PC-9 (cell line): Measurements from ENCODE around the gene LZTFL1. TPM values are rescaled to one million over a fixed set of nuclear protein-coding genes. Genes with fewer than 3 reads are reported as not detected.

Source experiments
- BruUV-seq: library from RNA; stranded (reverse); fragments of 400-500 nt; replicated peaks from 2 replicates; lab custom pipeline; 2021; lab: Mats Ljungman, UMichigan
- CTCF ChIA-PET: fragments of 300-600 bp; sonication (Branson Sonifier 250); formaldehyde crosslinking; loops from one replicate; lab custom pipeline; 2022; ENCODE audit warnings: antibody characterized with exemption; lab: Charles Lee
- POLR2A ChIA-PET: fragments of 300-600 bp; sonication (Branson Sonifier 250); formaldehyde crosslinking; loops from one replicate; lab custom pipeline; 2022; ENCODE audit warnings: antibody characterized with exemption; ENCODE audit not compliant: unreplicated experiment; lab: Charles Lee
- DNase-seq, 2 experiments: peaks; one replicate each; pipeline versions ENCODE4 v3.0.0 to v3.0.0-alpha.2; 2015 to 2022; ENCODE audit warnings: mixed read lengths in 1 of 2
- H2AFZ ChIP-seq: fragments of 200-600 bp; sonication (generic); 2 replicates; pipeline ENCODE4 v1.8.1; 2017; ENCODE audit warnings: antibody characterized with exemption
- H3F3A ChIP-seq: fragments of 200-600 bp; sonication (generic); 2 replicates; pipeline ENCODE4 v1.8.1; 2017; ENCODE audit warnings: antibody characterized with exemption, mild to moderate bottlenecking, low read depth; ENCODE audit not compliant: insufficient read depth
- H3K27ac ChIP-seq: fragments of 200-600 bp; sonication (generic); 2 replicates; pipeline ENCODE4 v1.6.1; 2016; ENCODE audit warnings: mixed run types
- H3K27me3 ChIP-seq: fragments of 200-600 bp; sonication (generic); 2 replicates; pipeline ENCODE4 v1.6.1; 2016; ENCODE audit warnings: low read depth, mixed run types; ENCODE audit not compliant: insufficient read depth
- H3K36me3 ChIP-seq: fragments of 200-600 bp; sonication (generic); 2 replicates; pipeline ENCODE4 v1.6.1; 2016; ENCODE audit warnings: low read depth, mixed run types
- H3K4me1 ChIP-seq: fragments of 200-600 bp; sonication (generic); replicated peaks from 2 replicates; pipeline ENCODE4 v1.6.1; 2016; ENCODE audit warnings: mixed run types; ENCODE audit not compliant: insufficient read depth
- H3K4me2 ChIP-seq: fragments of 200-600 bp; sonication (generic); 2 replicates; pipeline ENCODE4 v1.6.1; 2017; ENCODE audit warnings: mixed run types
- H3K4me3 ChIP-seq: fragments of 200-600 bp; sonication (generic); 2 replicates; pipeline ENCODE4 v1.6.1; 2016; ENCODE audit warnings: mixed run types
- H3K79me2 ChIP-seq: fragments of 200-600 bp; sonication (generic); 2 replicates; pipeline ENCODE4 v1.6.1; 2017; ENCODE audit warnings: low read depth, mixed run types
- H3K9me2 ChIP-seq: fragments of 200-600 bp; sonication (generic); 2 replicates; pipeline ENCODE4 v1.8.1; 2017; ENCODE audit warnings: mild to moderate bottlenecking; ENCODE audit not compliant: insufficient read depth
- H3K9me3 ChIP-seq: fragments of 200-600 bp; sonication (generic); 2 replicates; pipeline ENCODE4 v1.8.1; 2016; ENCODE audit warnings: low read depth; ENCODE audit not compliant: insufficient read depth
- H4K20me1 ChIP-seq: fragments of 200-600 bp; sonication (generic); 2 replicates; pipeline ENCODE4 v1.8.1; 2017; ENCODE audit not compliant: insufficient read depth
- CTCF ChIP-seq: fragments of 200-600 bp; sonication (generic); conservative IDR thresholded peaks from 2 replicates; pipeline ENCODE4 v1.6.1; 2017; ENCODE audit warnings: mixed run types, antibody characterized with exemption, mild to moderate bottlenecking, moderate library complexity
- EZH2 ChIP-seq: fragments of 200-600 bp; sonication (generic); IDR thresholded peaks from 2 replicates; pipeline ENCODE4 v1.8.0; 2017; ENCODE audit warnings: antibody characterized with exemption, low read depth
- intact Hi-C: fragments of 100-400 bp; cut with micrococcal nuclease; formaldehyde crosslinking; loops from one replicate; pipeline ENCODE4 v1.10.0; 2022; ENCODE audit not compliant: unreplicated experiment
- total RNA-seq: library from RNA; stranded (reverse); gene quantifications from 2 replicates; pipeline ENCODE4 v1.2.3, GENCODE V29; 2021

LZTFL1 gene
- total RNA-seq, 1 experiment from 2014 or later = 39.2 TPM

GRCh38 chr3:45786801-45787495, 55.0 kb downstream of the LZTFL1 start:
- Histone ChIP-seq H3K4me1 (no peaks in the 10 kb centered on the region), H3K79me2 (no peaks in the 10 kb centered on the region), H3K27ac (no peak overlapping the region), H3K4me2 (no peak overlapping the region), H4K20me1 (no peaks in the 10 kb centered on the region), H3K9me2 (no peaks in the 10 kb centered on the region), H2AFZ (no peak overlapping the region), H3K27me3 (no peaks in the 10 kb centered on the region), H3F3A (no peaks in the 10 kb centered on the region), H3K36me3 (no peaks in the 10 kb centered on the region), H3K4me3 (no peak overlapping the region), H3K9me3 (no peaks in the 10 kb centered on the region)
- no TSS peak for BruUV-seq
- ChIA-PET POLR2A (no interaction called here), CTCF (no interaction called here)
- intact Hi-C loops = no loop called here
- DNase-seq = no peak
- no peak for TF ChIP-seq EZH2

GRCh38 chr3:45785605-45786150, 56.2 kb downstream of the LZTFL1 start:
- DNase-seq = no peak
- Histone ChIP-seq H3K4me1 (no peaks in the 10 kb centered on the region), H3K4me2 (no peak overlapping the region), H4K20me1 (no peaks in the 10 kb centered on the region), H3K79me2 (no peaks in the 10 kb centered on the region), H3F3A (no peaks in the 10 kb centered on the region), H3K36me3 (no peaks in the 10 kb centered on the region), H3K9me2 (no peaks in the 10 kb centered on the region), H3K27ac (no peak overlapping the region), H3K27me3 (no peaks in the 10 kb centered on the region), H2AFZ (no peak overlapping the region), H3K4me3 (no peak overlapping the region), H3K9me3 (no peaks in the 10 kb centered on the region)
- intact Hi-C loops = no loop called here
- ChIA-PET POLR2A (no interaction called here), CTCF (no interaction called here)
- TF ChIP-seq EZH2 = no peak
- TF ChIP-seq CTCF = no peak
- BruUV-seq = no TSS peak

- no peak overlapping the region for H3K4me3 ChIP-seq
- no peaks in the 10 kb centered on the region for H3F3A ChIP-seq
- no peak overlapping the region for H2AFZ ChIP-seq
- no peaks in the 10 kb centered on the region for H3K27me3 ChIP-seq
- H3K9me3 ChIP-seq = no peaks in the 10 kb centered on the region
- no peaks in the 10 kb centered on the region for H3K4me1 ChIP-seq
- intact Hi-C loops = no loop called here
- no peak overlapping the region for H3K4me2 ChIP-seq
- H3K79me2 ChIP-seq = no peaks in the 10 kb centered on the region
- POLR2A ChIA-PET = no interaction called here
- no TSS peak for BruUV-seq
- CTCF ChIA-PET = no interaction called here
- no peaks in the 10 kb centered on the region for H4K20me1 ChIP-seq
- DNase-seq = no peak
- no peaks in the 10 kb centered on the region for H3K9me2 ChIP-seq
- no peak for TF ChIP-seq CTCF
- no peak for TF ChIP-seq EZH2
- H3K27ac ChIP-seq = no peak overlapping the region
- no peaks in the 10 kb centered on the region for H3K36me3 ChIP-seq
These were observed 58.3 kb downstream of the LZTFL1 start for GRCh38 chr3:45783667-45784066.
